ENCODE measurements around the gene GPR17.

Gene GPR17

GRCh38 chr2:127631997-127632581 lies 13.9 kb upstream of the GPR17 start:
- no peak for ATAC-seq
- H3K27me3 Mint-ChIP-seq: no peaks in the 10 kb centered on the region
- H3K4me3 Mint-ChIP-seq: no peak overlapping the region
- H3K36me3 Mint-ChIP-seq: no peaks in the 10 kb centered on the region
- H3K4me1 Mint-ChIP-seq: peaks cover 78% of the 10 kb centered on the region
- peak overlapping the region; percentile 97 for H3K27ac Mint-ChIP-seq
- H3K9me3 Mint-ChIP-seq: no peaks in the 10 kb centered on the region

- Mint-ChIP-seq H3K36me3 (no peaks in the 10 kb centered on the region), H3K4me3 (peak overlapping the region; percentile 41), H3K27ac (peak overlapping the region; percentile 97), H3K4me1 (peaks cover 84% of the 10 kb centered on the region), H3K27me3 (no peaks in the 10 kb centered on the region), H3K9me3 (no peaks in the 10 kb centered on the region)
- peak; percentile 80 for ATAC-seq
Measured at GRCh38 chr2:127632592-127633489, 13.1 kb upstream of the GPR17 start.

- no peaks in the 10 kb centered on the region for H3K9me3 Mint-ChIP-seq
- no peaks in the 10 kb centered on the region for H3K27me3 Mint-ChIP-seq
- no peak for ATAC-seq
- peaks cover 92% of the 10 kb centered on the region for H3K4me1 Mint-ChIP-seq
- H3K36me3 Mint-ChIP-seq: no peaks in the 10 kb centered on the region
- H3K27ac Mint-ChIP-seq: peak overlapping the region; percentile 97
- peak overlapping the region; percentile 47 for H3K4me3 Mint-ChIP-seq
Measured at GRCh38 chr2:127633556-127634065, 12.3 kb upstream of the GPR17 start.

GRCh38 chr2:127634066-127634617 lies 11.8 kb upstream of the GPR17 start:
- no peaks in the 10 kb centered on the region for H3K9me3 Mint-ChIP-seq
- H3K36me3 Mint-ChIP-seq: no peaks in the 10 kb centered on the region
- H3K27ac Mint-ChIP-seq: peak overlapping the region; percentile 97
- no peaks in the 10 kb centered on the region for H3K27me3 Mint-ChIP-seq
- H3K4me3 Mint-ChIP-seq: peak overlapping the region; percentile 47
- H3K4me1 Mint-ChIP-seq: peaks cover 97% of the 10 kb centered on the region
- no peak for ATAC-seq

- Mint-ChIP-seq H3K4me3 (peak overlapping the region; percentile 14), H3K4me1 (peaks cover 99% of the 10 kb centered on the region), H3K27ac (peak overlapping the region; percentile 97), H3K27me3 (no peaks in the 10 kb centered on the region), H3K36me3 (no peaks in the 10 kb centered on the region), H3K9me3 (no peaks in the 10 kb centered on the region)
- no peak for ATAC-seq
Measured at GRCh38 chr2:127634626-127635379, 11.2 kb upstream of the GPR17 start.

- ATAC-seq: no peak
- Mint-ChIP-seq H3K9me3 (no peaks in the 10 kb centered on the region), H3K27me3 (no peaks in the 10 kb centered on the region), H3K36me3 (no peaks in the 10 kb centered on the region), H3K27ac (peak overlapping the region; percentile 97), H3K4me3 (peak overlapping the region; percentile 14), H3K4me1 (peaks cover 99% of the 10 kb centered on the region)
Measured at GRCh38 chr2:127635380-127636237, 10.3 kb upstream of the GPR17 start.

GRCh38 chr2:127636248-127637235 lies 9.4 kb upstream of the GPR17 start:
- Mint-ChIP-seq H3K4me3 (no peak overlapping the region), H3K4me1 (peaks cover 97% of the 10 kb centered on the region), H3K27me3 (no peaks in the 10 kb centered on the region), H3K9me3 (no peaks in the 10 kb centered on the region), H3K27ac (peak overlapping the region; percentile 97), H3K36me3 (no peaks in the 10 kb centered on the region)
- ATAC-seq: no peak

GRCh38 chr2:127637236-127637630 lies 8.7 kb upstream of the GPR17 start:
- Mint-ChIP-seq H3K27me3 (no peaks in the 10 kb centered on the region), H3K36me3 (no peaks in the 10 kb centered on the region), H3K4me3 (no peak overlapping the region), H3K27ac (peak overlapping the region; percentile 97), H3K9me3 (no peaks in the 10 kb centered on the region), H3K4me1 (peaks cover 93% of the 10 kb centered on the region)
- ATAC-seq: no peak

GRCh38 chr2:127637725-127638252 lies 8.2 kb upstream of the GPR17 start:
- H3K9me3 Mint-ChIP-seq: no peaks in the 10 kb centered on the region
- H3K4me3 Mint-ChIP-seq: no peak overlapping the region
- H3K36me3 Mint-ChIP-seq: no peaks in the 10 kb centered on the region
- peaks cover 88% of the 10 kb centered on the region for H3K4me1 Mint-ChIP-seq
- no peaks in the 10 kb centered on the region for H3K27me3 Mint-ChIP-seq
- peak; percentile 1 for ATAC-seq
- H3K27ac Mint-ChIP-seq: peak overlapping the region; percentile 97

- peak overlapping the region; percentile 97 for H3K27ac Mint-ChIP-seq
- H3K4me3 Mint-ChIP-seq: no peak overlapping the region
- H3K4me1 Mint-ChIP-seq: peaks cover 80% of the 10 kb centered on the region
Measured at GRCh38 chr2:127638361-127639110, 7.4 kb upstream of the GPR17 start.

GRCh38 chr2:127639111-127639474 lies 6.9 kb upstream of the GPR17 start:
- Mint-ChIP-seq H3K4me3 (no peak overlapping the region), H3K36me3 (no peaks in the 10 kb centered on the region), H3K27me3 (no peaks in the 10 kb centered on the region), H3K4me1 (peaks cover 79% of the 10 kb centered on the region), H3K9me3 (no peaks in the 10 kb centered on the region), H3K27ac (peak overlapping the region; percentile 97)
- ATAC-seq: no peak

More at GRCh38 chr2:127638361-127639110, 7.4 kb upstream of the GPR17 start:
- Mint-ChIP-seq H3K9me3 (no peaks in the 10 kb centered on the region), H3K27me3 (no peaks in the 10 kb centered on the region), H3K36me3 (no peaks in the 10 kb centered on the region)
- ATAC-seq: no peak

- H3K4me1 Mint-ChIP-seq: peaks cover 68% of the 10 kb centered on the region
Measured at GRCh38 chr2:127640082-127641072, 5.6 kb upstream of the GPR17 start.

More at GRCh38 chr2:127640082-127641072, 5.6 kb upstream of the GPR17 start:
- ATAC-seq: peak; percentile 80
- Mint-ChIP-seq H3K4me3 (peak overlapping the region; percentile 10), H3K27ac (peak overlapping the region; percentile 97), H3K36me3 (no peaks in the 10 kb centered on the region), H3K9me3 (no peaks in the 10 kb centered on the region), H3K27me3 (no peaks in the 10 kb centered on the region)

Data from stimulated activated memory B cell treated with anti-CD40 and anti-IgM and Interleukin-4, amounts not matched to agents 10 μg/mL and 1 μg/mL and 100 μg/mL, for 72 hours (primary cell).